Measurements from ENCODE around the gene LRP1B.

The LRP1B gene

DNA sequence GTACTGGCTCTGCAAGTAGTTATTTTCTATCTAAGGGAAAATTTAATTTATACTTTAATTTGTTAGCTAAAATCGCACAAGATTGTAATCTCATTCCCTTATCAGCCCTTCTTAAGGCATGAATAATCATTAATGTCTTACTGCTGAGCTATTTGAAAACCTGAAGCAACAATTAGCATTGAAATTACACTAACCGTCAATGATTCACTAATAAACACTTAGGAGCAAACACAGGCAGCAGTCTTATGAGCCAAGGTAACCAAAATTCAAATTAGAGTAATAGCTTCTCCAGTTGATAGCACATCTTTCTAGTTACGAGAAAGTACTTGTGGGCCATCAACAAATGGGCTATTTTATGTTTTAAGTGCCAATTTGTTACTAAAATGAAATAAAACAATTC is 1289.7 kb downstream of the LRP1B start:
- no peaks in the 10 kb centered on the region for H3K9me2 ChIP-seq (replicated peaks; ENCODE audit: low read depth, low read length)
- H2AFZ ChIP-seq (ENCODE audit: low read length) = no peak overlapping the region
- no peaks in the 10 kb centered on the region for H4K20me1 ChIP-seq (ENCODE audit: insufficient read depth, low read length, poor library complexity, severe bottlenecking)
- no peaks in the 10 kb centered on the region for H3K79me2 ChIP-seq (ENCODE audit: insufficient read depth, low read length)
- H3K9ac ChIP-seq (ENCODE audit: low read depth, low read length, poor library complexity, severe bottlenecking) = no peak overlapping the region
- no peaks in the 10 kb centered on the region for H3F3A ChIP-seq (ENCODE audit: low read depth)
- H3K36me3 ChIP-seq (ENCODE audit: insufficient read depth, low read length) = no peaks in the 10 kb centered on the region
- no peaks in the 10 kb centered on the region for H3K27me3 ChIP-seq (ENCODE audit: insufficient read depth, low read length, poor library complexity, severe bottlenecking)
- no peaks in the 10 kb centered on the region for H3K4me1 ChIP-seq (ENCODE audit: insufficient read depth, low read length, poor library complexity, severe bottlenecking)
- no peaks in the 10 kb centered on the region for H3K9me3 ChIP-seq (ENCODE audit: insufficient read depth, low read depth, low read length)
- H3K4me2 ChIP-seq (ENCODE audit: low read depth, low read length, poor library complexity, severe bottlenecking) = no peak overlapping the region
- TF ChIP-seq, protein P1, sequence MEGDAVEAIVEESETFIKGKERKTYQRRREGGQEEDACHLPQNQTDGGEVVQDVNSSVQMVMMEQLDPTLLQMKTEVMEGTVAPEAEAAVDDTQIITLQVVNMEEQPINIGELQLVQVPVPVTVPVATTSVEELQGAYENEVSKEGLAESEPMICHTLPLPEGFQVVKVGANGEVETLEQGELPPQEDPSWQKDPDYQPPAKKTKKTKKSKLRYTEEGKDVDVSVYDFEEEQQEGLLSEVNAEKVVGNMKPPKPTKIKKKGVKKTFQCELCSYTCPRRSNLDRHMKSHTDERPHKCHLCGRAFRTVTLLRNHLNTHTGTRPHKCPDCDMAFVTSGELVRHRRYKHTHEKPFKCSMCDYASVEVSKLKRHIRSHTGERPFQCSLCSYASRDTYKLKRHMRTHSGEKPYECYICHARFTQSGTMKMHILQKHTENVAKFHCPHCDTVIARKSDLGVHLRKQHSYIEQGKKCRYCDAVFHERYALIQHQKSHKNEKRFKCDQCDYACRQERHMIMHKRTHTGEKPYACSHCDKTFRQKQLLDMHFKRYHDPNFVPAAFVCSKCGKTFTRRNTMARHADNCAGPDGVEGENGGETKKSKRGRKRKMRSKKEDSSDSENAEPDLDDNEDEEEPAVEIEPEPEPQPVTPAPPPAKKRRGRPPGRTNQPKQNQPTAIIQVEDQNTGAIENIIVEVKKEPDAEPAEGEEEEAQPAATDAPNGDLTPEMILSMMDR (conservative IDR thresholded peaks at IDR 0.05; ENCODE audit: low read length) = no peak
- no peak for TF ChIP-seq EZH2phosphoT487 (IDR thresholded peaks at IDR 0.05; ENCODE audit: borderline replicate concordance)
- H3K4me3 ChIP-seq (ENCODE audit: low read length, poor library complexity, severe bottlenecking) = no peak overlapping the region

DNA sequence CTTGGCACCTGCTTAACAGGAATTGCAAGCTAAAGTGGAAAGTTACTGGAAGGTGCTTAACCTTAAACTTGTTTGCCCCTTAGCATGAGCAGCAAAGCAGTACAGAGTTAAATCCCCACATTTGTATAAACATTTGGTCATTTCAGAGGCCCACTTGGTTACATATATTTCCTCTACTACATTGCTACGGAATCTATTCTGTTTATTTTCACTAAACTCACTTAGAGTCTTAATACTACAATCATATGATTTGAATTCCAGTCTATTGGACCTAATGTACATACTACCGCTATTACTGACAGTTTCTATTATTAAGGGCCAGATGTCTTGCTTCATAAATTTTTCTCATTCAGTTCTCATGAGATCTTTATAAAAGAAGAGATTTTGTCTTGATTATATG is 1294.0 kb downstream of the LRP1B start:
- Histone ChIP-seq H4K20me1 (ENCODE audit: insufficient read depth, low read length, poor library complexity, severe bottlenecking) (no peaks in the 10 kb centered on the region), H3K4me3 (ENCODE audit: low read length, poor library complexity, severe bottlenecking) (no peak overlapping the region)

DNA sequence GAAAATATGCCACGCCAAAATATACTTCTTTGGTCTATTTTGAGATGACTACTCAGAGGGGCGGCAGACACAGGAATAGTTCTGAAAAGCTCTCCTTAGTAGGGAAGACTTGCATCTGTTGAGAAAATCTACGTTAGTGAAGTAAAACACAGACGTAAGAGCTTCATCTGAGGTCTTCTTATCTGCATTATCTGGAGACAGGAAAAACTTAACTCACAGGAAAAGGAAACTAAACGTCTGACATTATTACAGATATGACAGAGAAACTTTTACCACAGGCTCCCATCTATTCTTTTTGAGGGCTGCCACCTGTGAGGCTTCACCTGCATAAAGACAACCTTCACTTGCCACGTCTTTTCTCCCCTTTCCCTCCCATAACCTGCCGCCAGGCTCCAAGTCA is 1295.7 kb downstream of the LRP1B start:
- Histone ChIP-seq H3K4me1 (ENCODE audit: insufficient read depth, low read length, poor library complexity, severe bottlenecking) (no peaks in the 10 kb centered on the region), H3K4me2 (ENCODE audit: low read depth, low read length, poor library complexity, severe bottlenecking) (peak overlapping the region; percentile 5), H3K79me2 (ENCODE audit: insufficient read depth, low read length) (no peaks in the 10 kb centered on the region), H3K9me2 (replicated peaks; ENCODE audit: low read depth, low read length) (no peaks in the 10 kb centered on the region), H3K36me3 (ENCODE audit: insufficient read depth, low read length) (no peaks in the 10 kb centered on the region), H3K27me3 (ENCODE audit: insufficient read depth, low read length, poor library complexity, severe bottlenecking) (no peaks in the 10 kb centered on the region), H3K9ac (ENCODE audit: low read depth, low read length, poor library complexity, severe bottlenecking) (no peak overlapping the region), H3K4me3 (ENCODE audit: low read length, poor library complexity, severe bottlenecking) (no peak overlapping the region), H2AFZ (ENCODE audit: low read length) (no peak overlapping the region), H3K9me3 (ENCODE audit: insufficient read depth, low read depth, low read length) (no peaks in the 10 kb centered on the region), H4K20me1 (ENCODE audit: insufficient read depth, low read length, poor library complexity, severe bottlenecking) (no peaks in the 10 kb centered on the region), H3F3A (ENCODE audit: low read depth) (no peaks in the 10 kb centered on the region)
- TF ChIP-seq, protein P1 (conservative IDR thresholded peaks at IDR 0.05; ENCODE audit: low read length) = no peak
- TF ChIP-seq EZH2phosphoT487 (IDR thresholded peaks at IDR 0.05; ENCODE audit: borderline replicate concordance) = no peak

More for the DNA sequence above, 1294.0 kb downstream of the LRP1B start:
- Histone ChIP-seq H3K4me2 (ENCODE audit: low read depth, low read length, poor library complexity, severe bottlenecking) (no peak overlapping the region), H3K79me2 (ENCODE audit: insufficient read depth, low read length) (no peaks in the 10 kb centered on the region), H3K4me1 (ENCODE audit: insufficient read depth, low read length, poor library complexity, severe bottlenecking) (no peaks in the 10 kb centered on the region), H3K9me3 (ENCODE audit: insufficient read depth, low read depth, low read length) (no peaks in the 10 kb centered on the region), H3K36me3 (ENCODE audit: insufficient read depth, low read length) (no peaks in the 10 kb centered on the region), H3K27me3 (ENCODE audit: insufficient read depth, low read length, poor library complexity, severe bottlenecking) (no peaks in the 10 kb centered on the region), H2AFZ (ENCODE audit: low read length) (no peak overlapping the region), H3K9ac (ENCODE audit: low read depth, low read length, poor library complexity, severe bottlenecking) (no peak overlapping the region), H3K9me2 (replicated peaks; ENCODE audit: low read depth, low read length) (no peaks in the 10 kb centered on the region), H3F3A (ENCODE audit: low read depth) (no peaks in the 10 kb centered on the region)
- TF ChIP-seq, protein P1 (conservative IDR thresholded peaks at IDR 0.05; ENCODE audit: low read length) = no peak
- TF ChIP-seq EZH2phosphoT487 (IDR thresholded peaks at IDR 0.05; ENCODE audit: borderline replicate concordance) = no peak
